Epithelial cell of proximal tubule (primary cell): ENCODE data around the gene OR1I1. TPM values are rescaled to one million over a fixed set of nuclear protein-coding genes. Genes with fewer than 3 reads are reported as not detected.

Source experiments
- DNase-seq: peaks from one replicate; pipeline ENCODE4 v3.0.0-alpha.2; 2011; ENCODE audit warnings: low read depth
- H3K4me3 ChIP-seq: 2 replicates; pipeline ENCODE4 v1.5.1; 2011; ENCODE audit warnings: low read depth, mild to moderate bottlenecking, low read length
- CTCF ChIP-seq: conservative IDR thresholded peaks from 2 replicates; pipeline ENCODE4 v1.5.1; 2012; ENCODE audit warnings: low read depth, mild to moderate bottlenecking, low read length
- total RNA-seq: library from RNA; depleted of rRNA; stranded (reverse); fragments of >200 nt; gene quantifications from 2 replicates; pipeline ENCODE4 v1.2.3, GENCODE V29; 2015

The OR1I1 gene
- total RNA-seq, 1 donor from 2014 or later: not detected

DNA sequence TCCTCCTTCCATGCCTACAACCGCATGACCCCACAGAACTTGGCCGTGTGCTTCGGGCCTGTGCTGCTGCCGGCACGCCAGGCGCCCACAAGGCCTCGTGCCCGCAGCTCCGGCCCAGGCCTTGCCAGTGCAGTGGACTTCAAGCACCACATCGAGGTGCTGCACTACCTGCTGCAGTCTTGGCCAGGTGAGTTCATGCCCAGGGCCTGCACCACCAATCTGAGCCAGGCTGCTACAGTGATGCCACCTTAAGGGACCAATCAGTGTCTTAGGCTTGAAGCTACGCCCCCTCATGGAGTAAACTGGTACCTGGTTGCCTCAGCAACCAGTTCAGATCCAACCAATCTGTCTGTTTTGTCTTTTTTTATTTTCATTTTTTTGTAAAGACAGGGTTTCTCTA is 30.4 kb downstream of the OR1I1 start:
- no peak for TF ChIP-seq CTCF
- H3K4me3 ChIP-seq: no peak overlapping the region
- DNase-seq: no peak

DNA sequence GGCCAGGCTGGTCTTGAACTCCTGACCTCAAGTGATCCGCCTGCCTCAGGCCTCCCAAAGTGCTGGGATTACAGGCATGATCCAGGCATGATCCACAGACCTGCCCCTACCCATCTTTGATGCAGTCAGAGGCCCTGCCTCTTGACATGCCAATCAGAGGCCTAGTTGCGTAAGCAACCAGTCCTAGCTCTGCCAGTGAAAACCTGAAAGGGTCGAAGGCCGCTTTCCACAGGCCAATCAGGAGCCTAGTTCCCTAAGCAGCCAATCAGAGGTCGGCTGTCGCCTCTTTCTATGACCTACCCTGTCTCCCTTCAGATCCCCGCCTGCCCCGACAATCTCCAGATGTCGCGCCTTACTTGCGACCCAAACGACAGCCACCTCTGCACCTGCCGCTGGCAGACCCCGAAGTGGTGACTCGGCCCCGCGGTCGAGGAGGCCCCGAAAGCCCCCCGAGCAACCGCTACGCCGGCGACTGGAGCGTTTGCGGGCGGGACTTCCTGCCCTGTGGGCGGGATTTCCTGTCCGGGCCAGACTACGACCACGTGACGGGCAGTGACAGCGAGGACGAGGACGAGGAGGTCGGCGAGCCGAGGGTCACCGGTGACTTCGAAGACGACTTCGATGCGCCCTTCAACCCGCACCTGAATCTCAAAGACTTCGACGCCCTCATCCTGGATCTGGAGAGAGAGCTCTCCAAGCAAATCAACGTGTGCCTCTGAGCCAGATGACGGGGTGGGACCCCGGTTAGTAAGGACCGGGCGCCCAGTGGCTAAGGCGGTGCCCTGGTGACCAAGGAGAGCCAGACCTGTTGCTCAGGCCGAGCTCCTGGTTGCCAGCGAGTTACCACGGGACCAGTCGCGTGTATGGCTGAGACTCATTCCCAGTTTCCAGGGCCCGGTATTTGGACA is 31.5 kb downstream of the OR1I1 start:
- DNase-seq: no peak
- TF ChIP-seq CTCF: no peak
- no peak overlapping the region for H3K4me3 ChIP-seq

- H3K4me3 ChIP-seq: no peak overlapping the region
- TF ChIP-seq CTCF: no peak
- no peak for DNase-seq
Observed at GRCh38 chr19:15114153-15114540, 32.1 kb downstream of the OR1I1 start.

GRCh38 chr19:15115080-15115479 is 33.1 kb downstream of the OR1I1 start:
- no peak for DNase-seq
- no peak for TF ChIP-seq CTCF
- H3K4me3 ChIP-seq: no peak overlapping the region

DNA sequence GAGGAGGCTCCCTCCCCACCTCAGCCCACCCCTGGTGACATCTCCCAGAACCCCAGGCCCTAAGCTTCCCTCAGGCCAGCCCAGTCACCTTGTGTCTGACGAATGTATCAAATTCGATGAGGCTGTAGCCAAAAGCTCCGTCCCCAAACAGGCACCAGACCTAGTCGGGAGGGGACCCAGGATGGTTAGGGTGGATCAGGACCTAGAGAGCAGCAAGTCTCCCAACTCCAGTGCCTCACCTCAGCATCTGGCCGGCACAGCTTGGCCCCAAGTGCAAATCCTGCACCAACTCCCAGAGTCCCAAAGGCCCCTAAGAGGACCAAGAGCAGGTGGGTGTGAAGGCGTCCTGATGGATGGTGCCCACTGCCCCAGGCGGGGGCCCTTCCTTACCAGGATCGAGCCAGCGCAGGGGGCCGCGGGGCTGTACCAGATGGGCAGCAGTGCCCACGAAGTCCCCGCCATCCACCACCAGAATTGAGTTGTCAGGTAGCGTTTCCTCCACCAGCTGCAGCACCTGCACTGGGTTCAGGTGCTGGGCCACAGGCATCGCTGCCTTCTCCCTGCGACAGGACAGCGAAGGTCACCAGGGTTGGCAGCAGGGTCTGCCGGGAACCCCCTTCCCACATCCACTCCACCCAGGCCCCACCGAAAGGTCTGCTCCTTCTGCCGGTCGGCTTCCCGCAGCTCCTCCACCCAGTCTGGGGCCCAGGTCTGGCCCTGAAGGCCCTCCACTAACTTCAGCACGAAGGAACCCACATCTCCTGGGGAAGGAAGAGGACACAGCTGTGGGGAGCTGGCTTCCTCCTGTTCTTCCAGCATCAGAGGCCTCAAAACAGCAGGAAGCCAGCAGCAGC is 34.0 kb downstream of the OR1I1 start:
- no peak for TF ChIP-seq CTCF
- H3K4me3 ChIP-seq: no peak overlapping the region
- DNase-seq: no peak

DNA sequence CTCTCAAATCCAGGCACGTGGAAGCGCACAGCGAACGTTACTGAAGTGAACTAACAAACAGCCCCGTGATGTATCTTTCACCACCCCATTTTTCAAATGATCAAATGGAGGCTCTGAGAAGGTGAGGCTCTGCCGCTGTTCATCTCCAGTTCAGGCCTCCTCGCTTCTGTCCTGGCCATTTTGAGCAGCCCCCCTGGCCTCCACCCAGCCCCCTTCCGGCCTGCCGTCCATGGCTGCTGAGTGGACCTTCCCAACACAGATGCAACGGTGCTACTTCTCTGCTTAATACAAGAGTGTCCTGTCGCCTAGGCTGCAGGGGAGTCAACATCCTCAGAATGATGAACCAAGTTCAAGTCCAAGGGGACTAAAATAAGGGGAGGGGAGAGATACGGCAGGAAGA is 34.8 kb downstream of the OR1I1 start:
- no peak for DNase-seq
- no peak overlapping the region for H3K4me3 ChIP-seq
- TF ChIP-seq CTCF: no peak
